ENCODE data around the gene OR2H2.

Gene OR2H2

DNA sequence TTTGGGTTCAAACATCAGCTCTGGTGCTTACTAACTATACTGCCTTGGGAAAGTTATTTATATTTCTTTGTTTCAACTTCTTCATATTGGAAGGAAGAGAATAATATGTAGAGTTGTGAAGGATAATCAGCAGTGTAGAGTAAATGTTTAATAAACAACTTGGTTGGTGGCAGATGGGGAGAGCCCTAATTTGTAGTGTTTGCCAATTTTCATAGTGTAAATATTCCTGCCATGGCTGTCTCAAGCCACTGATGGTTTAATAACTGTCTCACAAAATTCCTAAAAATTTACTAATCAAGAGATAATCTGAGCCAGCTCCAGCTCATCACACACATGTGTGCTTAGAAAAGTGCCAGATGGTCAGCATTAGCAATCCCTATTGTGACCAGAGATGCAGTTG, at the start of gene OR2H2:
TSS of gene OR2H2 (plus strand) at position 301 of the 400 bp plus-strand sequence. CDS start 2,824 bp downstream, outside the sequence.
- no peak for DNase-seq

GRCh38 chr6:29537714-29538403, 47.1 kb upstream of the OR2H2 start:
- no peak for DNase-seq

DNA sequence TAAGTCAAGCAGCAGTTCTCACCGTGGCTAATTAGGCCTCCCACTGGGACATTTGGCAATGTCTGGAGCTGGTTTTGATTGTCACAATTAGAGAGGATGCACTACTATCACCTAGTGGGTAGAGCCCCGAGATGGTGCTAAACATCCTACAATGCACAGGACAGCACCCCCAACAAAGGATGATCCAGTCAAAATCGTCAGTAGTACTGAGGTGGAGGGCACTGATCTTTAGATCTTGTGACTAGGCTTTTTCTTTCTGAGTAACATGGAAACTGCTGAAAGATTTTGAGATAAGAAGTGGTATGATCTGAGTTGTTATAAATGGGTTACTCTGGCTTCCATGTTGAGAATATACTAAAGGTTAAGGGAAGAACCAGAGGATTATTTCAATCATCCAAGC, 37.3 kb upstream of the OR2H2 start:
- no peak for DNase-seq

DNA sequence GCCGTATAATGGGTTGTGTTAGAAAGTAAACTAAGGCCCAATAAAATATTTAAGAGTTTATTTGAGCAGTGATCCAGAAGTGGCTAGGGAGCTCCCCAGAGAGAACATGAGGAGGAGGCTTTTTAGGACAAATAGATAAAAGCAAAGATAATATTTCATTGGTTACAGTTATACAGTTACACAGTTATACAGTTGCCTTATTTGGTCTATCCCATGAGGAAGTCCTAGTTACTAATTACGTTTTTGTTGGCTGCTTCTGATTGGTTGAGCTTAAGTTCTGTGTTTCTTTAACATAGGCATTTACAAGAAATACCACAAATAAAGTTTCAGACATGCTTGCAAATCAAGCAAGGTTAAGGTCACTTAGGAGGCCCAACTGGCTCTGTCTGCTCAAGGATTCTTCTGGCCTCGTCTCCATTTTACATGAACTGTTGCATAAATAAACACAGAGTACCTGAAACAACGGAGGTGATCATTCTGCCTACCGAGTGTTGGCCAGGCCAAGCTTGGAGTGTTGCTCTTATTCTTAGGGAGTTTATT, 32.3 kb upstream of the OR2H2 start:
- no peak for DNase-seq

- DNase-seq: no peak
Observed at GRCh38 chr6:29553268-29554057, 31.5 kb upstream of the OR2H2 start.

DNA sequence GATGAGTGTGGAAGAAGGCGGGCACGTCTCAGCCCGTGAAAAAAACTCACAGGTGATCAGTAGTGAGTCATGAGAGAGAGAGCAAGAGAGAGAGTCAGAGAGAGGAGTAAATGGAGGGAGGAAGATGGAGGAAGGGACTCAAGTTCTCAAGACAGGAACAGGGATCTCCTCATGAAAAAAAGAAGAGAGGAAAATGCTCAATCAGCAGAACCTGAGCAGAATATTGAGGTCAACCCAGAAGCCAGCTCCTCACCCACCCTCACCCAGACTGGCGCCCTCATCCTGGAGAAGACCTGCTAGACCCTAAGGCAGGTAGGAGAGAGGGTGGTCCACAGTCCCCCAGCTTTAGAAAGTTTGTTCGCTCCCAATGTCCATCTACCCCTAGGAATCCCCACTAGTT, 30.2 kb upstream of the OR2H2 start:
- no peak for DNase-seq

DNA sequence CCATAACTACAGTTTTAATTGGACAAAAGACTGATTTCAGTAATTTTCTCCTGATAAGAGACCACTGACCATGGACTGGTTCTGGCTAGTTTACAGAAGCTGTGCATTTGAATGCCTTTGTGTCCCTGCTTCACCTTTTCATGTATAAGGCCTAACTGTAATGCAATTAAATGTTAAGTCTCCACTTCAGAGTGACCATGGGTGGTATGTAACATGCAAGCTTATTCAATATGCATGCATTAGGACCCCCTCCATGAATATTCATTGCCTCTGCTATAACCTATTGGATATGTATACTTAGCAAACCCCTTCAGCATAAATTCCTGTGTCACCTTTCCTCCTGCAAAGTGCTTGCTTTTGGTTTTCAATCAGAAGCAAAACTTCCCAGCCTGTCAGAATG, 27.6 kb upstream of the OR2H2 start:
- DNase-seq: no peak

GRCh38 chr6:29558439-29559079, 26.4 kb upstream of the OR2H2 start:
- no peak for DNase-seq

- no peak for DNase-seq
Observed at GRCh38 chr6:29559524-29560287, 25.2 kb upstream of the OR2H2 start, which contains the start of gene UBD. TSS of gene UBD (minus strand) at chr6:29559732. CDS start at chr6:29559701, 31 bp downstream.

DNA sequence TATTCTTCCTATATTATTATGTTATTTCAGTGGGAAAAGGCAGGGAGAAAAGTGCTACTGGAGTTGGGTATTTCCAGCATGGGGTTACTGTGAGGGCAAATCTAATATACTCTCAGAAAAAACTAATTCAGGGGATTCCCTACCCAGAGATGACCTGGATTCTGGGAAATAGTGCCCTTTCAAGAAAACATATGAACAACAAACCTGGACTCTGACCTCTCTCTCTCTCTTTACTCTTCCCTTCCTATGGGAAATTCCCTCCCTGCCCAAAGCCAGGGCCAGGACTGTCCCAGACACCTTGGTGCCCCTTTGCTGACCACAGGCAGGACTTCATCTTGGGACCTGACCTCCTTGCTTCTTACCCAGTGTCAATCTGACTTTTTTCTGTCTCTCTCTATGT, 23.8 kb upstream of the OR2H2 start:
- no peak for DNase-seq

- no peak for DNase-seq
Observed at GRCh38 chr6:29561606-29562181, 23.2 kb upstream of the OR2H2 start.

GRCh38 chr6:29563435-29563965, 21.4 kb upstream of the OR2H2 start:
- no peak for DNase-seq

GRCh38 chr6:29564875-29565274, 20.0 kb upstream of the OR2H2 start:
- DNase-seq: no peak

- DNase-seq: no peak
Observed at GRCh38 chr6:29566856-29567255, 18.1 kb upstream of the OR2H2 start.

GRCh38 chr6:29567541-29567940, 17.4 kb upstream of the OR2H2 start:
- no peak for DNase-seq

DNA sequence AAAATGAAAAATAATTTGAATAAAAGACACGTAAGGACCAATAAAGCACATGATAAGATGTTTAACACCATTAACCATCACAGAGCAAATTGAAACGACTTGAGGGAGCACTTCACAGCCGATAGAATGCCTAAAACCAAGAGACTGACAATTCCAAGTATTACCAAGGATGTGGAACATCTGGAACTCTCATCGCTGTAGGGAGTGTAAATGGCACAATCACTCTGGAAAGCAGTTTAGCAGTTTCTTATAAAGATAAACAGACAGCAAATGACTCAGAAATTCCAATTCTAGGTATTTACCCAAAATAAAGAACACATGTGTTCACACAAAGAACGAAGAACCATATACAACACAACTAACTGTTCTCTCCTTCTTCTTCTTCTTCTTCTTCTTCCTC, 16.9 kb upstream of the OR2H2 start:
- DNase-seq: no peak

DNA sequence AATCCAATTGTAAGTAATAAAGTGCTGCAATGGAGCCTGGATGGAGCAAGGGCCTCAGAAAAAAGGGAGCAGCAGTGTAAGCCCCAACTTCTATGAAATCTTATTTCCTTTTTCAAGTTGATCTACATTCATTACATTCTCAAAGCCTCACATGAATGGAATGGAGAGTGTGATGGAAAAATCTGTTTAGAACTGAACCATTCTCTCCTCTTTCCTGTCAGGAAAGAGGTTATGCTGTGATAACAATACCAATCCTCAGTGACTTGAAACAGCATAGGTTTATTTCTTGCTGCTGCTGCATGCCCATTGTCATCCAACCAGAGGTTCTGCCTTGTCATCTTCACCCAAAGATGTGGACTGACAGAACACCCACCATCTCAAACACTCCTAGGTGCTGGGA, 8.9 kb upstream of the OR2H2 start:
- DNase-seq: no peak

GRCh38 chr6:29577544-29577943, 7.4 kb upstream of the OR2H2 start:
- DNase-seq: no peak

DNA sequence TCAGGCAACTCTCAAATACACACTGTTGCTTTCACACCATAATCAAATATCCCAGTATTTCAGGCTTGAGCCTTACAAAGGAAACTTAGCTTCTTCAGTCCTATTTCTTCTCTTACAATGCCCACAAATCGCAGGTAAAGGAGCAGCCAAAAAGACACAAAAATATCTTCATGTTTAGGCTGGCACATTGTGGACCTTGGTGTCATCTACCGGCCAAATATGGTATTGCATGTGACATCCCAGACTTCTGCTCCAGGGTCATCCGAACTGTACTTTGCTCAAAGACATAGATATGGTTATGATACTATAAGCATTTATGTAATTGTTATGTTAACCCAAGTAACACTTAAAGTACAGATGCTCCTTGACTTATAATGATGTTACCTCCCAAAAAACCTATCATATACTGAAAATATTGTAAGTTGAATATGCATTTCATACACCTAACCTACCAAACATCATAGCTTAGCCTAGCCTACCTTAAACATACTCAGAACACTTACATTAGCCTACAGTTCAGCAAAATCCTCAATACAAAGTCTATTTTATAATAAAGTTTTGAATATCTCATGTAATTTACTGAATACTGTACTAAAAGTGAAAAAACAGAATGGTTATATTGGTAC, 4.6 kb downstream of the OR2H2 start:
- no peak for DNase-seq

GRCh38 chr6:29590218-29590808, 5.4 kb downstream of the OR2H2 start:
- no peak for DNase-seq

GRCh38 chr6:29591677-29592076, 6.8 kb downstream of the OR2H2 start:
- no peak for DNase-seq

Measured in NCI-H187 treated with DMSO at 0.1 percent for 48 hours (cell line).